ENCODE data around the gene PFKFB4. TPM values are rescaled to one million over a fixed set of nuclear protein-coding genes. Genes with fewer than 3 reads are reported as not detected.

The PFKFB4 gene
- total RNA-seq, 3 donors from 2014 or later (not counting 1 experiment from before 2014, with no cell fraction given): 2.4 to 4.3 (median 3.6) TPM

DNA sequence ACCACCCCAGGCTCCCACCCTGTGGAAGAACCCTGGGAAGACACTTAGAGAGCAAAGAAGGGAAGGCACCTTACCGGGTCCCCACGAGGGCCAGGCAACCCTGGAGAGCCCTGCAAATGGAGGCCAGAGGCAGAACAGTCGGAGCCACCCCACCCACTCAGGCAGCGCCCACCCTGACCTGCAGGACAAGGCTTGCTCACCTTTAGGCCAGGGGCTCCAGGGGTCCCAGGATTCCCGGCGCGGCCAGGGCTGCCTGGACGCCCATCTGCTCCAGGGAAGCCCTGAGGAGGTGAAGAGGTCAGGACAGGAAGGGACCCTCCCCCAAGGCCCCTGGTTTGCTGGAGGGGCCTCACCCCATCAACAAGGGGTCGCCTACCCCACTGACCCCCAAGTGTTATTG, 28.2 kb upstream of the PFKFB4 start:
- Histone ChIP-seq H3K4me3 (ENCODE audit: low read length) (no peak overlapping the region), H3K27ac (ENCODE audit: low read length) (no peak overlapping the region), H3K36me3 (ENCODE audit: control insufficient read depth, insufficient read depth, low read length) (no peaks in the 10 kb centered on the region), H3K4me1 (ENCODE audit: control insufficient read depth, insufficient read depth, low read length) (no peaks in the 10 kb centered on the region), H3K9me3 (ENCODE audit: control insufficient read depth, insufficient read depth, low read length) (no peaks in the 10 kb centered on the region), H3K27me3 (ENCODE audit: control insufficient read depth, insufficient read depth, low read length) (no peaks in the 10 kb centered on the region)
- Mint-ChIP-seq H3K27ac (no peak overlapping the region), H3K27me3 (ENCODE audit: low read depth in 2 of 2) (peaks cover 11 to 16% of the 10 kb centered on the region in 2 donors), H3K4me3 (no peak overlapping the region), H3K9me3 (no peaks in the 10 kb centered on the region), H3K4me1 (no peaks in the 10 kb centered on the region), H3K36me3 (no peaks in the 10 kb centered on the region)
- ATAC-seq (no peak), DNase-seq (no peak)
- 84% methylated on average over 9 of the region's 9 CpGs for WGBS (ENCODE audit: insufficient coverage)
- intact Hi-C loops (cut with micrococcal nuclease): no loop called here
- TF ChIP-seq CTCF (IDR thresholded peaks at IDR 0.05): no peak

- no peaks in the 10 kb centered on the region for H3K9me3 Mint-ChIP-seq
- H3K27me3 ChIP-seq (ENCODE audit: control insufficient read depth, insufficient read depth, low read length): no peaks in the 10 kb centered on the region
- no peak overlapping the region for H3K27ac ChIP-seq (ENCODE audit: low read length)
- DNase-seq: no peak
- H3K9me3 ChIP-seq (ENCODE audit: control insufficient read depth, insufficient read depth, low read length): no peaks in the 10 kb centered on the region
- H3K36me3 ChIP-seq (ENCODE audit: control insufficient read depth, insufficient read depth, low read length): no peaks in the 10 kb centered on the region
- no peaks in the 10 kb centered on the region for H3K36me3 Mint-ChIP-seq
- H3K27me3 Mint-ChIP-seq (ENCODE audit: low read depth in 2 of 2): no peaks in the 10 kb centered on the region
- no peaks in the 10 kb centered on the region for H3K4me1 Mint-ChIP-seq
- no peaks in the 10 kb centered on the region for H3K4me1 ChIP-seq (ENCODE audit: control insufficient read depth, insufficient read depth, low read length)
- TF ChIP-seq CTCF (IDR thresholded peaks at IDR 0.05): no peak
- H3K4me3 Mint-ChIP-seq: no peak overlapping the region
- no peak overlapping the region for H3K27ac Mint-ChIP-seq
- intact Hi-C loops (cut with micrococcal nuclease): no loop called here
- no peak overlapping the region for H3K4me3 ChIP-seq (ENCODE audit: low read length)
- ATAC-seq: no peak
- WGBS (ENCODE audit: insufficient coverage): 88% methylated on average over 10 of the region's 14 CpGs
Measured at GRCh38 chr3:48581621-48582481, 25.2 kb upstream of the PFKFB4 start.

DNA sequence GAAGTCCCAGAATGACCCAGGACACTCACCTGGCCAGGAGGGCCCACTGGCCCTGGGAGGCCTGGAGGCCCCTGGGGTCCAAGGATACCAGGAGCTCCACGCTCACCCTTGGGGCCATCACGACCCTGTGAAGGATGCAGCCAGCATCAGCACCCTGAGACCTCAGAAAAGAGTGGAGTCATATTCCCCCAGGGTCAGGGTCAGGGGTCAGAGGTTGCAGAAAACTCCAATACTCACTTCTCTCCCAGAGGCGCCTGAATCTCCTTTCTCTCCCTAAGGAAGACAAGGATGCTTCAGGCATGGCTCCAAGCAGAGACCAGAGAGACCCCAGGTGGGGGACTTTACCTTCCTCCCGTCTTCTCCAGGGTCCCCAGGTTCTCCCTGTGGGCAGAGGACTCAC, 20.0 kb upstream of the PFKFB4 start:
- no peak overlapping the region for H3K27ac ChIP-seq (ENCODE audit: low read length)
- no peaks in the 10 kb centered on the region for H3K9me3 ChIP-seq (ENCODE audit: control insufficient read depth, insufficient read depth, low read length)
- WGBS (ENCODE audit: insufficient coverage): 81% methylated on average over 4 of the region's 4 CpGs
- Mint-ChIP-seq H3K4me1 (no peaks in the 10 kb centered on the region), H3K27me3 (ENCODE audit: low read depth in 2 of 2) (no peaks in the 10 kb centered on the region), H3K9me3 (no peaks in the 10 kb centered on the region), H3K36me3 (no peaks in the 10 kb centered on the region), H3K4me3 (no peak overlapping the region), H3K27ac (no peak overlapping the region)
- TF ChIP-seq CTCF (IDR thresholded peaks at IDR 0.05): no peak
- ATAC-seq (no peak), DNase-seq (no peak)
- H3K4me3 ChIP-seq (ENCODE audit: low read length): no peak overlapping the region
- H3K36me3 ChIP-seq (ENCODE audit: control insufficient read depth, insufficient read depth, low read length): no peaks in the 10 kb centered on the region
- no peaks in the 10 kb centered on the region for H3K4me1 ChIP-seq (ENCODE audit: control insufficient read depth, insufficient read depth, low read length)
- intact Hi-C loops (cut with micrococcal nuclease): no loop called here
- H3K27me3 ChIP-seq (ENCODE audit: control insufficient read depth, insufficient read depth, low read length): no peaks in the 10 kb centered on the region

DNA sequence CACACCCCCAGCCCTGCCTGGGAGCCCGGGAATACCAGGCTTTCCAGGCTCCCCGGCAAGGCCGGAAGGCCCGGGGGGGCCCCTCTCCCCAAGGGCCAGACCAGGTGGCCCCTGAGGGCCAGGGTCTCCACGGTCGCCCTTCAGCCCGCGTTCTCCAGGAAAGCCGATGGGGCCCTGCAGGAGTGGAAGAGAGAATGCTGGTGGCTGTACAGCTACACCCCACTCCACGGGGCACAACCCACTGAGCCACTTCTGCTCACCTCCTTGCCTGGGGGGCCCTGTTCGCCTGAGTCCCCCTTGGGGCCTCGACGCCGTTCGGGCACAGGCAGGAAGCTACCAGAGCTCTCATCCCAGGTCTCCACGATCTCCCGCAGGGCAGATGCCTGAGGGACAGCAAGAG, 18.8 kb upstream of the PFKFB4 start:
- no peak overlapping the region for H3K4me3 ChIP-seq (ENCODE audit: low read length)
- no peaks in the 10 kb centered on the region for H3K36me3 Mint-ChIP-seq
- no peak overlapping the region for H3K27ac Mint-ChIP-seq
- H3K36me3 ChIP-seq (ENCODE audit: control insufficient read depth, insufficient read depth, low read length): no peaks in the 10 kb centered on the region
- TF ChIP-seq CTCF (IDR thresholded peaks at IDR 0.05): no peak
- no peaks in the 10 kb centered on the region for H3K27me3 Mint-ChIP-seq (ENCODE audit: low read depth in 2 of 2)
- DNase-seq (no peak), ATAC-seq (no peak)
- no peaks in the 10 kb centered on the region for H3K4me1 ChIP-seq (ENCODE audit: control insufficient read depth, insufficient read depth, low read length)
- 86% methylated on average over 17 of the region's 17 CpGs for WGBS (ENCODE audit: insufficient coverage)
- H3K9me3 Mint-ChIP-seq: no peaks in the 10 kb centered on the region
- no peaks in the 10 kb centered on the region for H3K4me1 Mint-ChIP-seq
- intact Hi-C loops (cut with micrococcal nuclease): no loop called here
- H3K4me3 Mint-ChIP-seq: no peak overlapping the region
- H3K27ac ChIP-seq (ENCODE audit: low read length): no peak overlapping the region
- H3K9me3 ChIP-seq (ENCODE audit: control insufficient read depth, insufficient read depth, low read length): no peaks in the 10 kb centered on the region
- H3K27me3 ChIP-seq (ENCODE audit: control insufficient read depth, insufficient read depth, low read length): no peaks in the 10 kb centered on the region
